HG02840 (cell line): ENCODE results near the gene ATF6B.
A peak's percentile ranks its signal among the peaks of the same experiment; 100 is the strongest.

Source experiments
- ATAC-seq: cut with Tn5 transposase; IDR thresholded peaks from one replicate; pipeline ENCODE4 v1.9.1; 2021; ENCODE audit warnings: mild to moderate bottlenecking, moderate library complexity, moderate number of reproducible peaks; ENCODE audit not compliant: unreplicated experiment, low FRiP score

The ATF6B gene

GRCh38 chr6:32133786-32134185, 5.7 kb upstream of the ATF6B start:
- ATAC-seq: no peak

GRCh38 chr6:32132110-32132509, 4.1 kb upstream of the ATF6B start:
- ATAC-seq: no peak

GRCh38 chr6:32131439-32131948, 3.4 kb upstream of the ATF6B start:
- ATAC-seq: no peak

GRCh38 chr6:32129297-32130088, 1.4 kb upstream of the ATF6B start:
- ATAC-seq: peak; percentile 10

- ATAC-seq: no peak
Measured at GRCh38 chr6:32128751-32129296, 778 bp upstream of the ATF6B start.

- no peak for ATAC-seq
Measured at GRCh38 chr6:32127409-32127716, 683 bp downstream of the ATF6B start.

GRCh38 chr6:32126880-32127279, 1.2 kb downstream of the ATF6B start:
- no peak for ATAC-seq

- ATAC-seq: no peak
Measured at GRCh38 chr6:32123681-32124080, 4.4 kb downstream of the ATF6B start.

GRCh38 chr6:32120573-32121059, 7.4 kb downstream of the ATF6B start:
- no peak for ATAC-seq

GRCh38 chr6:32118782-32119628, 9.0 kb downstream of the ATF6B start:
- no peak for ATAC-seq

GRCh38 chr6:32117461-32117860, 10.6 kb downstream of the ATF6B start:
- no peak for ATAC-seq

- no peak for ATAC-seq
Measured at GRCh38 chr6:32116674-32117073, 11.4 kb downstream of the ATF6B start.

GRCh38 chr6:32115623-32116022, 12.4 kb downstream of the ATF6B start:
- no peak for ATAC-seq

GRCh38 chr6:32114796-32115195, 13.2 kb downstream of the ATF6B start:
- ATAC-seq: no peak

GRCh38 chr6:32113386-32114352, 14.4 kb downstream of the ATF6B start:
- no peak for ATAC-seq

GRCh38 chr6:32112431-32112980, 15.5 kb downstream of the ATF6B start:
- no peak for ATAC-seq

GRCh38 chr6:32111424-32112066, 16.5 kb downstream of the ATF6B start:
- no peak for ATAC-seq

GRCh38 chr6:32110632-32111031, 17.4 kb downstream of the ATF6B start:
- no peak for ATAC-seq

GRCh38 chr6:32109765-32110160, 18.3 kb downstream of the ATF6B start:
- no peak for ATAC-seq
